ENCODE data around the gene RMC1.

RMC1 gene

DNA sequence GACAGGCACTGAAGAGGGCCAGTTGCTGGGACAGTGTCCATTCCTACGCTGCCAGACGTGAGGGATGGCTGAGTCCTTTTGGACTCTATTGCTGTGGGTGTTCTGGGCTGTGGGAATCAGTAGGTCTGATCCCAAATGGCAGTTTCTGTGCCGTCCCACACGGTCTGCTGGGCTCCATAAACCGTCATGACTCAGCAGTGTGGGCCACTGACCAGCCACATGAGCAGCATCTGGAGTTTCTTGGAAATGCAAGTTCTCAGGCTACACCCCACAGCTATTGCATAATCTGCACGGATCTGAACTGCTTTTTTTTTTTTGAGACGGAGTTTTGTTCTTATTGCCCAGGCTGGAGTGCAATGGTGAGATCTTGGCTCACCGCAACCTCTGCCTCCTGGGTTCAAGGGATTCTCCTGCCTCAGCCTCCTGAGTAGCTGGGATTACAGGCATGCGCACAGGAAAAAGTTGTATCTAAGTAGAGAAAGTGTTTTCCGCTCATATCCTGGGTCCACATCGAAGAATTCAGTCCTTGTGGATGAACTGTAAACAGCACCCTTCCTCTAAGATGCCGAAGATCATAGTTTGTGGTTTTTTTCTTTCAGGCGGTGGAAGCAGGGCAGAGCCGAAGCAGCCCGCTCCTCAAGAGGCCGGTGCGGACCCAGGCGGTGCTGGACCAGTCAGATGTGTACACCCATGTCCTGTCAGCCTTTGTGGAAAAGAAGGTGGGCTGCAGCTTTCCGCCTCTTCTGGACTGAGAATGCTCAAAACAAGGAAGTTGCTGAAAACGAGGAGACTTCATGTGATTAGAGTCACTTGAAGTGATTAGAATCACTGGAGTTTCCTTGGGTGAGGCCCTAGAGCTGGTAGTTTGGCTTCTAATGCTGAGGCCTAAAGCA, 25.5 kb downstream of the RMC1 start:
- no peaks in the 10 kb centered on the region for H3K9me3 ChIP-seq
- H3K27me3 ChIP-seq, result no peaks in the 10 kb centered on the region
- H3K4me3 ChIP-seq, result no peak overlapping the region
- TF ChIP-seq, protein P1, sequence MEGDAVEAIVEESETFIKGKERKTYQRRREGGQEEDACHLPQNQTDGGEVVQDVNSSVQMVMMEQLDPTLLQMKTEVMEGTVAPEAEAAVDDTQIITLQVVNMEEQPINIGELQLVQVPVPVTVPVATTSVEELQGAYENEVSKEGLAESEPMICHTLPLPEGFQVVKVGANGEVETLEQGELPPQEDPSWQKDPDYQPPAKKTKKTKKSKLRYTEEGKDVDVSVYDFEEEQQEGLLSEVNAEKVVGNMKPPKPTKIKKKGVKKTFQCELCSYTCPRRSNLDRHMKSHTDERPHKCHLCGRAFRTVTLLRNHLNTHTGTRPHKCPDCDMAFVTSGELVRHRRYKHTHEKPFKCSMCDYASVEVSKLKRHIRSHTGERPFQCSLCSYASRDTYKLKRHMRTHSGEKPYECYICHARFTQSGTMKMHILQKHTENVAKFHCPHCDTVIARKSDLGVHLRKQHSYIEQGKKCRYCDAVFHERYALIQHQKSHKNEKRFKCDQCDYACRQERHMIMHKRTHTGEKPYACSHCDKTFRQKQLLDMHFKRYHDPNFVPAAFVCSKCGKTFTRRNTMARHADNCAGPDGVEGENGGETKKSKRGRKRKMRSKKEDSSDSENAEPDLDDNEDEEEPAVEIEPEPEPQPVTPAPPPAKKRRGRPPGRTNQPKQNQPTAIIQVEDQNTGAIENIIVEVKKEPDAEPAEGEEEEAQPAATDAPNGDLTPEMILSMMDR (IDR thresholded peaks at IDR 0.05), result no peak
- peak; percentile 53 to 73 for DNase-seq
- H3K27ac ChIP-seq, result peak overlapping the region in 1 of 2 donors; percentile 24
- H3K36me3 ChIP-seq, result peaks cover 91 to 98% (median 96%) of the 10 kb centered on the region in 3 donors
- intact Hi-C loops (cut with DNase I; ENCODE audit: low total_unique reads), result no loop called here
- no peaks in the 10 kb centered on the region for H3K4me1 ChIP-seq

DNA sequence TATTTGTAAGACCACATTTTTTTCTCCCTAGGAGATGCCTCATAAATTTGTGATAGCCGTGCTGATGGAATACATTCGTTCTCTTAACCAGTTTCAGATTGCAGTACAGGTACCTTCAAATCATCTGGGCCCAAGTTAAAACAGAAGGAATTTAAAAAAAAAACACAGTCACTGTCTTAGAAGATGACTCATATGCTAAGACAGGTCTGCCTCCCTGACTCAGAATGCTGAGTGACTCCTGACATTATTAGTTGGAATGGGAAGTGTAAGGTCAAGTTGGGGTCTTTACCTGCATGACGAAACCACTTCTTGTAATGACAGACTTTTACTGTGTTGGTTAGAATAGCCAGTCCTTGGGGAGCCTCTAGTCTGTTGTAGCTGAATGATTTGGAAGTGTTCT, 26.3 kb downstream of the RMC1 start:
- Histone ChIP-seq H3K27ac (no peak overlapping the region), H3K27me3 (no peaks in the 10 kb centered on the region), H3K36me3 (peaks cover 92 to 98% (median 96%) of the 10 kb centered on the region in 3 donors), H3K4me3 (no peak overlapping the region), H3K9me3 (no peaks in the 10 kb centered on the region), H3K4me1 (no peaks in the 10 kb centered on the region)
- DNase-seq, result no peak
- TF ChIP-seq, protein P1 (IDR thresholded peaks at IDR 0.05), result no peak
- intact Hi-C loops (cut with DNase I; ENCODE audit: low total_unique reads), result no loop called here

DNA sequence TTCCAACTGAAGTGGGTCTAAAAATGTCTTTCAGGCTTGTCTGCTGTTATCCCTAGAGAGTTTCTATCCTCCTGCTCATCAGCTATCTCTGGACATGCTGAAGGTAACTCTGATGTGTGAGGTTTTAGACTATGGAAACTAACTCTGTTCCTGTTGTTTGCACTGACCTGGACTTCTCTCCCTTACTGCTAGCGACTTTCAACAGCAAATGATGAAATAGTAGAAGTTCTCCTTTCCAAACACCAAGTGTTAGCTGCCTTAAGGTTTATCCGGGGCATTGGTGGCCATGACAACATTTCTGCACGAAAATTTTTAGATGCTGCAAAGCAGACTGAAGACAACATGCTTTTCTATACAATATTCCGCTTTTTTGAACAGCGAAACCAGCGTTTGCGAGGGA, 26.9 kb downstream of the RMC1 start:
- H3K27ac ChIP-seq, result no peak overlapping the region
- intact Hi-C loops (cut with DNase I; ENCODE audit: low total_unique reads), result no loop called here
- no peaks in the 10 kb centered on the region for H3K9me3 ChIP-seq
- no peaks in the 10 kb centered on the region for H3K4me1 ChIP-seq
- H3K4me3 ChIP-seq, result no peak overlapping the region
- no peaks in the 10 kb centered on the region for H3K27me3 ChIP-seq
- TF ChIP-seq, protein P1 (IDR thresholded peaks at IDR 0.05), result no peak
- H3K36me3 ChIP-seq, result peaks cover 92 to 100% (median 98%) of the 10 kb centered on the region in 3 donors
- no peak for DNase-seq

DNA sequence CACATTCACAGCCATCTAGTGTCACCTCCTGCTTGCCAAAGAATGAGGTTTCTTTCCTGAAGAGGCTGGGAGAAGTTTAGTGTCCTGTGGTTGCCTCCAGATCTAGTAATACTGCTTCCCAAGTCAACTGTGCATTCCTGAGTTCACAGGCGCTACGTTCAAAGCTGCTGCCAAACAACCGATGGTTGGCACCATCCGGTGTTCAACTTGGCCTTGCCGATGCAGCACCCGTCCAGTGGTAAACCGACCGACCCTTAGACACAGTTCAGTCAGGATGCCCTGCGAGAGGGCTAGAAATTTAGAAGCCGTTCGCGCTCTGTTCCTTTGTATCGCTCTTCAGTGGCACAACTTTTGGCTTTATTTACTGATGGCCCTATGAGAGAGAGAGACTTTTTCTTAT, 28.6 kb downstream of the RMC1 start:
- Histone ChIP-seq H3K4me1 (no peaks in the 10 kb centered on the region), H3K36me3 (peaks cover 92 to 100% (median 98%) of the 10 kb centered on the region in 3 donors), H3K9me3 (no peaks in the 10 kb centered on the region), H3K27me3 (no peaks in the 10 kb centered on the region), H3K27ac (no peak overlapping the region), H3K4me3 (no peak overlapping the region)
- no peak for DNase-seq
- TF ChIP-seq, protein P1 (IDR thresholded peaks at IDR 0.05), result no peak
- intact Hi-C loops (cut with DNase I; ENCODE audit: low total_unique reads), result no loop called here

DNA sequence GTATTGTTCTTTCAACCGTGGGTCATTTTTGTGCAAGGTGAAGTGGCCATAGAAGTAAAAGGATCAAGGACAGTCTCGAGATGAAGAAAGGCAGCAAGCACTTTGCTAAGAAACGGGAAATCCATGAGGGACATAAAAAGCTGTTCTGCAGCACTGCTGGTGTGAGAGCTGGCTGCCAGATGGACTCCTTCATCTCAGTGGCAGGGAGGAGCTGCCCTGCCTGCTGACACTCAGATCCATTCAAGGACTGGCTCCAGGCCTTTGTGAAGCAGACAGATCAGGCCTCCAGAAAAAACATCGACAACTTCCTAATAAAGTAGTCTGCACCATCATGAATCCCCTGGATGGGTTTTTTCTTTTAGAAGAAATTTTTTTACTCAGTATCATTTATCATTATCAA, 29.5 kb downstream of the RMC1 start:
- intact Hi-C loops (cut with DNase I; ENCODE audit: low total_unique reads), result no loop called here

More for the DNA sequence above, 29.5 kb downstream of the RMC1 start:
- Histone ChIP-seq H3K4me1 (no peaks in the 10 kb centered on the region), H3K36me3 (peaks cover 97 to 100% (median 100%) of the 10 kb centered on the region in 3 donors), H3K9me3 (no peaks in the 10 kb centered on the region), H3K27me3 (no peaks in the 10 kb centered on the region), H3K27ac (no peak overlapping the region), H3K4me3 (no peak overlapping the region)
- no peak for DNase-seq
- TF ChIP-seq, protein P1 (IDR thresholded peaks at IDR 0.05), result no peak

Measured in tibial artery (tissue), 4 donors.